ENCODE measurements around the gene XYLT2. TPM values are rescaled to one million over a fixed set of nuclear protein-coding genes. Genes with fewer than 3 reads are reported as not detected.

XYLT2 gene
- total and polyA plus RNA-seq, 2 of the 13 experiments (the other 11 are each of a cell fraction or from before 2014, with no cell fraction given): 17.0 to 22.1 TPM

- TF ChIP-seq SP2 (CRISPR knock-in tag; IDR thresholded peaks at IDR 0.05) (no peak), ZNF331 (CRISPR knock-in tag; IDR thresholded peaks at IDR 0.05) (peak; percentile 82), KLF9 (CRISPR knock-in tag; IDR thresholded peaks at IDR 0.05; ENCODE audit: low read depth) (no peak; the same call in 1 of the 2 replicates), THRA (CRISPR knock-in tag; IDR thresholded peaks at IDR 0.05; ENCODE audit: borderline replicate concordance) (0 out of 2 replicates have a peak, but pooled peaks have one; percentile 13), SATB2 (CRISPR knock-in tag; IDR thresholded peaks at IDR 0.05) (no peak), HMG20A (CRISPR knock-in tag; IDR thresholded peaks at IDR 0.05; ENCODE audit: borderline replicate concordance) (no peak), ATAD3A (CRISPR knock-in tag; IDR thresholded peaks at IDR 0.05) (no peak), ZNF17 (CRISPR knock-in tag; IDR thresholded peaks at IDR 0.05) (no peak), SAFB2 (CRISPR knock-in tag; IDR thresholded peaks at IDR 0.05; ENCODE audit: borderline replicate concordance, low read depth) (no peak), ZNF335 (CRISPR knock-in tag; IDR thresholded peaks at IDR 0.05) (0 out of 2 replicates have a peak, but pooled peaks have one; percentile 21), MEF2D (CRISPR knock-in tag; IDR thresholded peaks at IDR 0.05) (no peak), ZNF724P (CRISPR knock-in tag; IDR thresholded peaks at IDR 0.05; ENCODE audit: borderline replicate concordance) (no peak), ZMAT5 (CRISPR knock-in tag; IDR thresholded peaks at IDR 0.05; ENCODE audit: borderline replicate concordance, low read depth) (no peak), ARID4A (CRISPR knock-in tag; IDR thresholded peaks at IDR 0.05; ENCODE audit: borderline replicate concordance) (no peak; the same call in 1 of the 2 replicates), ZNF232 (CRISPR knock-in tag; IDR thresholded peaks at IDR 0.05; ENCODE audit: borderline replicate concordance) (no peak), ZNF253 (CRISPR knock-in tag; IDR thresholded peaks at IDR 0.05; ENCODE audit: borderline replicate concordance) (no peak), NFRKB (IDR thresholded peaks at IDR 0.05) (no peak), GATAD2A (CRISPR knock-in tag; IDR thresholded peaks at IDR 0.05) (peak; percentile 52; the same call in 1 of the 2 replicates), SNAI1 (CRISPR knock-in tag; IDR thresholded peaks at IDR 0.05; ENCODE audit: borderline replicate concordance) (no peak), ZFP62 (CRISPR knock-in tag; IDR thresholded peaks at IDR 0.05) (no peak), RARA (CRISPR knock-in tag; IDR thresholded peaks at IDR 0.05) (no peak), ZNF704 (CRISPR knock-in tag; IDR thresholded peaks at IDR 0.05; ENCODE audit: borderline replicate concordance) (no peak), MTA1 (CRISPR knock-in tag; IDR thresholded peaks at IDR 0.05; ENCODE audit: borderline replicate concordance) (no peak)
Measured at GRCh38 chr17:50361561-50362480, 15.9 kb downstream of the XYLT2 start (continued).

Data from HepG2 (cell line).